ENCODE results near the gene IQCK.

- TF ChIP-seq, protein P1, sequence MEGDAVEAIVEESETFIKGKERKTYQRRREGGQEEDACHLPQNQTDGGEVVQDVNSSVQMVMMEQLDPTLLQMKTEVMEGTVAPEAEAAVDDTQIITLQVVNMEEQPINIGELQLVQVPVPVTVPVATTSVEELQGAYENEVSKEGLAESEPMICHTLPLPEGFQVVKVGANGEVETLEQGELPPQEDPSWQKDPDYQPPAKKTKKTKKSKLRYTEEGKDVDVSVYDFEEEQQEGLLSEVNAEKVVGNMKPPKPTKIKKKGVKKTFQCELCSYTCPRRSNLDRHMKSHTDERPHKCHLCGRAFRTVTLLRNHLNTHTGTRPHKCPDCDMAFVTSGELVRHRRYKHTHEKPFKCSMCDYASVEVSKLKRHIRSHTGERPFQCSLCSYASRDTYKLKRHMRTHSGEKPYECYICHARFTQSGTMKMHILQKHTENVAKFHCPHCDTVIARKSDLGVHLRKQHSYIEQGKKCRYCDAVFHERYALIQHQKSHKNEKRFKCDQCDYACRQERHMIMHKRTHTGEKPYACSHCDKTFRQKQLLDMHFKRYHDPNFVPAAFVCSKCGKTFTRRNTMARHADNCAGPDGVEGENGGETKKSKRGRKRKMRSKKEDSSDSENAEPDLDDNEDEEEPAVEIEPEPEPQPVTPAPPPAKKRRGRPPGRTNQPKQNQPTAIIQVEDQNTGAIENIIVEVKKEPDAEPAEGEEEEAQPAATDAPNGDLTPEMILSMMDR (IDR thresholded peaks at IDR 0.05) = no peak
- no peak for TF ChIP-seq POLR2AphosphoS5 (IDR thresholded peaks at IDR 0.05)
- no peak for TF ChIP-seq POLR2A (IDR thresholded peaks at IDR 0.05)
Measured at GRCh38 chr16:19859166-19859565, 141.1 kb downstream of the IQCK start.

All from stomach (tissue), 4 donors.